NCI-H1417 treated with DMSO at 0.1 percent for 48 hours (cell line): Measurements from ENCODE around the gene NOX3.
A peak's percentile ranks its signal among the peaks of the same experiment; 100 is the strongest.

Experiments used
- DNase-seq: peaks from one replicate; lab custom pipeline; 2025; lab: John Stamatoyannopoulos, UW

Gene NOX3

DNA sequence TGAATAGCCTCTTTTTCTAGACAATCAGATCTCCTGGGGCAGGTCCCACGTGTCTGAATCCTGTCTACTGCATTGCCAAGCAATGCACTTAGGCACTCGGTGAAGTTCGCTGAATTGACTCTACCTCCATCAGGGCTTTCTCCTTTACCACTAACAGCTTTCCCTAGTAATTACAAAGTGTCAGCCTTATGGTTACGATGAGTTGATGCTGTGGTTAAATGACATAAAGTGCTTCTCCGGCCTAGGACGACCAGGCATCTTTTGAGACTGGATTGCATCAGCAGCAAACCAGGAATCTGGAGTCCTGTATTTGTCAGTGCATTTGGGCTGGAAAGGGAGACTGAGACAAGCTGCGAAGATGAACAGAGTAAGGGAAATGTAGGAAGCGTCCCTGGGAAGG is 21.5 kb downstream of the NOX3 start:
- DNase-seq, result no peak

DNA sequence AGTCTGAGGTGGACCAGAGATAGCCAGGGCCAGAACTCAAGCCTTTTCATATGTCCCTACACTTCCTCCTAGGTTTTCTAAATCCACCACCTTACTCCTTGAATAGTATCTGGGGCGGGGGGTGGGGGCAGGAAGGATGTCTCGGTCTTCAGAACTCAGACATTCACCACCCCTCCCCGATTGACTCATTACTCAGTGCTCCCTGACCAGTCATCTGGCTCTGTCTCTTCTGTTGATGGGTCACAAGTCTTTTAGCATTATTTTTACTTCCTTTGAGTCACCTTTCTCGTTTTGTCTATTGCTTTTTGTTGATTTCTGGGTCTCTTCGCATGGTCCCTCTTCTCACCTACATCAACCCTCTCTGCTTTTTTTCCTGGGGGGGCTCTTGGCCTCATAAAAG is 23.3 kb downstream of the NOX3 start:
- no peak for DNase-seq

DNA sequence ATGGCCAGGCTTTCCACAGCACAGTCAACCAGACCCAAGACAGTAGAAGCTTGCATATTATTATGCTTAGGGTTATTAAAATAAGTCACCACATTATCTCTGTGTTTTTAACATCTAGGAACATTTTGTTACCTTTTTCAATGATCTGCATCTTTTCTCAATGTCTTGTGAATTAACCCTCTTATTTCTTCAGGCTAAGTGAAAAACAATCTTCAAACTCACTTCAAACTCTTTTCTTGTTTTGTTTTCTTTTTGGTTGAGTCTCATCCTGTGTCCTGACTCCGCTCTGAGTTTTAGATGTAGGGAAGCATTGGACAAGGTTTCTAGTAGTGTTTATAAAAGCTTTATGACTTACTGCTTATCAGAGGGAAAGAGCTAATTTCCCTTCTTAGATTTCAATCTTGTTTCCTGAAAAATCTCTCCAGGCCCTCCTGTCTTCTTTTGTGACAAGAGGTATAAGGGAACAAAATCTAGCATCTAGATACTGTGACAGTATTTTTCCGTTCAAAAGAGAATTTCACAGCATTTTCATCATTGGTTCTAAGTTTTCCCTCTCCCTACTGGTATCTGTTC is 26.2 kb downstream of the NOX3 start:
- no peak for DNase-seq

DNA sequence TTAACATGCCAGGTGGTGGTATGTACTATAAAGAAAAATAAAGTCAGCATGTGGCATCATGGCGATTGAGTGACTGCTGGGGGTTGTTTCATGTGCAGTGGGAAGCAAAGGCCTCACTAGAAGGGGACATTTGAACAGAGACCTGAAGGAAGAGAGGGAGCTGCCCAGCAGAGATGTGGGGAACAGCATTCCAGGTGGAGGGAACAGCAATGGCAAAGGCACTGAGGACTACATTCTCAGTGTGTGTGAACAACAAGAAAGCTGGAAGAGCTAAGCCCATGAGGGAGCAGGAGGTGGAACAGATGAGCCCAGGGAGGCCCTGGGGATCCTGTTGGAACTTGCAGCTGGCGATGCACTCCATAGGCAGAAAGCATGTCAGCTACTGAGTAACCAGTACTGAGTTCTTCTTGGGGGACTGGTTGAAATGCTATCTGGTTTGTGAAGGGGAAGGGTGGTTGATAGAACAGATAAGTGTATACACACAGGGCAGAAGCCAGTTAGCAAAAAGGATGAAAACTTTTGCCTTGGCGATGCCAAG is 29.2 kb downstream of the NOX3 start:
- DNase-seq, result no peak

DNA sequence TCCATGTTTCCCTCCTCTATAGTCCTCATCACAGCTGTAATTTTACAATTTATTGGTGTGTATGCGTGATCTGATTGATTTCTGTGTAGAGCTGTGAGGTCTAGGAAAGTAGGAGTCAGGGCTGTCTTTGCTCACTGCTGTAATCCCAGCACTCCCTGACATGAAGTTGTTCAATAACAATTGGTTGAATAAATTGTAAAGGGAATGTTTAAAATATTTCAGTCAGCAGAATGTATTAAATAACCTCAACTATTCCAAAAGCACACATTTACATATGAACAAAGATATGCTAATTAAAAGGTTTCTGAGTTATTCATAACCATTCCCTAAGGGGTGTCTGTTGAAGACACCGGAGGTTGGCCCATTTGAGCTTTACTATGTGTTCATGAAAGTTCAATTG is 31.5 kb downstream of the NOX3 start:
- no peak for DNase-seq

GRCh38 chr6:155422635-155423034 is 33.0 kb downstream of the NOX3 start:
- DNase-seq, result no peak

DNA sequence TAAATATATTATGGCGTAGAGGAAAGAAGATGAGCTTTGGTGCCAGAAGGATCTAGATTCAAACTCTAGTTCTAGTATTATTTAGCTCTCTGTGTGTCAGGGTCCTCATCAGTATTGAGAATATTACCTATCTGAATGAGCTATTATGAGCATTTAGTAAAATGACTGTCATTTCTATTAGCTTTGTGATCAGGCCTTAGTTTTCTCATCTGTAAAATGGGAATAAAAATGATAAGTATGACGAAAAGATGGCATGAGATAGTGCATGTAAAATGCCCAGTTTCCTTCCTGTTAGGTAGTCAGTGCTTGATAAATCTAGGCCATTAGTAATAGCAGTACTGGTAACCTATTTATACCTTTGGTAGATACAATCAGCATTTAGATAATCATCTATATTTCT is 35.1 kb downstream of the NOX3 start:
- no peak for DNase-seq

DNA sequence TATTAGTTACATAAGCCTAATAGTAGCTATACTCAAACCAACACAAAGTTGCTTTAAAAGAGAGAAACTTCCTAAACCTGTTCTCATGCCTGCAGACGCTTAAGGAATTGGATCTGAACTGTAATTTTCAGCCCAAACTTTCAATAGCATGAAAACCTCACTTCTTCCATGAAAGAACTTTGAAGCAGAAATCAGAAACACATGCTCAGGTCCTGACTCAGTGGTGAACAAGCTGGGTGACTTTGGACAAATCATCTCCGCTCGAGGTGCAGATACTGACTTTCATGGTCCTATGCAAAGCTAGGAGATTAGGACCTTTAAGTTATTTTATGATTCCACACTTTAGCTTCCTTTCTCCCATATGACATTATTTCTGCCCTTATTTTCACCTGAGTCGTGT is 36.5 kb downstream of the NOX3 start:
- no peak for DNase-seq

DNA sequence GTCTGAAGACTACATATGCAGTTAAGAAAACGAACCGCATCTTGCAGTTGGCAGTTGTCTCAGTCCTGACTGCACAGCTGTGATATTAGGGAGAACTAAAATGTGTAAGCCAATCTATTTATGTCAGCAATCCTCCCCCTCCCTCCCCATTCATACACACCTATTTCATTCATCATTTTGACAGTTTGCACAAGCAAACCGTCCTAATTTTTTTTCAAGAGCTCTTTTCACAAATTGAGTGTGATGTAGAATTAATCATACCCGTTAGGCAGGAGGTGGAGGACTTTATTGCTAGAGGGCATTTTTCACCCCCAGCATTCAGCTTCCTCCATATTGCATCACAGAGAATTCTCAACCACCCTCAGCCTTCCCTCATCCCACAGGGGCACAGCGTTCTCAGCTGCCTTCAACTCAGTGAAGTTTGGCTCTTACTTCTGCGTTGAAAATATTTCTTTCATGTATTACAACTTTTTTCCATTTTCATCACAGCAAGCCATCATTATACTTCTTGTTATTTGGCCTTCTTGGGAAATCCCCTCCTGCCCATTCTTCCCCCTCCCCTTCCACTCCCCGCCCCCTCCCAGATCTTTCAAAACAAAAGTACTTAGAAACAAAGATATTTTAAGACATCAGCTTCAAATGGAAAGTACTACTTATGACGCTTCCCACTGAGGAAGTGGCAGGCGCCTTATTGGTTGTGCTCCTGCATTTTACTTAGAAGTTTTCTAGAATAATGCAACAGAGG is 37.5 kb downstream of the NOX3 start:
- DNase-seq, result peak; percentile 93

DNA sequence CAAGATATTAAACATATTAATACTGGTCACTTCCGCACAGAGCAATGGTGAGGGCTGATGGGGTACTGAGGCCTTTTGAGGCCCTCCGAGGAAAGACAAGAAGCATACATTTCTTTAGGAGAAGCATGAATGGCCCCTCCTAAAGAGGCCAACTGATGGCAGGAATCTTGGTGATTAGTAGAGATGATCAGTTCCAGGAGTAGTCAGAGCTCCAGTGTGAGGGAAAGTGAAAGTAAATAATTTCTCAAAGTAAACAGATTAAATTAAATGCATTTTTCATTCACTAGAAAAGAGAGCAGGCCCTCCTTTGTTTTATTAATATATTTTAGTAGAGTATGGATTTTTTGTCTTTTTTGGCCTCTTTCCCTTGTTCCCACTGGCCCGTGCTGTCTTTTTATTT is 38.2 kb downstream of the NOX3 start:
- DNase-seq, result no peak

- DNase-seq, result no peak
Measured at GRCh38 chr6:155415953-155416352, 39.7 kb downstream of the NOX3 start.

DNA sequence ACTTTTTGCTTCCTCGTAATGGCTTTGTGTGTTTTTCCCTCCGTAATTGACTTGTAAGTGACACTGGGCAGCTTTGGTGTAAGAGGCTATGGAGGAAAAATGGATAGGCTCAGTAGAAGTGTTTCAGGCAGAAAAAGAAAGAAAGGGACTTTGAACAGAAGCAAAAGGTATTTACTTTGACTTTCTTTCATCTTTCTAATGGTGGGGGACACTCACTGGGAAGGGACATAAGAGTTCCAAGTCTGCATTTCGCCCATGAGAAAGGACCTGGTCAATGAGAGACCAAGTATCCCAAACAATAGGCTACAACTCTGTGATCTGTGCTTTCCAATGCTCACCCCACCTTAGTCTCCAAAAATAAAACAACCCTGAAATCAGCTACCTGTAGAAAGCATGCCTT is 41.6 kb downstream of the NOX3 start:
- no peak for DNase-seq

DNA sequence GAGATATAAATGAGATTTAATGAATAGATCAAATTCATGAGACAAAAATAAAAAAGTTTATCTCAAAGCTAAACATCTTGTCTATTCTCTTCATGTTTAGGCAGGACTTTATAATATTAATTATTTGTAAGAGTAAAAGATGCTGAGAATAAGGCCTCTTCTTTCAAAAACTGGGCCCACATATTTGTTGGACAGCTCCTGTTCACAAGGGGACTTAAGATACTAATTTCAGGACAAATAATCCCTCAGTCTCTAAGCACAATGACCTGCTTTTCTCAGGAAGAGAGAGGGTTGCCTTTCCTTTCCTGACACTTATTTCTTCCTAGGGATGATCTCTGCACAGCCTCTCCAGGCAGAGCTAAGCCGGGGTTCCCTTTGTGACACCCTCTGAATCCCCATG is 43.3 kb downstream of the NOX3 start:
- no peak for DNase-seq

DNA sequence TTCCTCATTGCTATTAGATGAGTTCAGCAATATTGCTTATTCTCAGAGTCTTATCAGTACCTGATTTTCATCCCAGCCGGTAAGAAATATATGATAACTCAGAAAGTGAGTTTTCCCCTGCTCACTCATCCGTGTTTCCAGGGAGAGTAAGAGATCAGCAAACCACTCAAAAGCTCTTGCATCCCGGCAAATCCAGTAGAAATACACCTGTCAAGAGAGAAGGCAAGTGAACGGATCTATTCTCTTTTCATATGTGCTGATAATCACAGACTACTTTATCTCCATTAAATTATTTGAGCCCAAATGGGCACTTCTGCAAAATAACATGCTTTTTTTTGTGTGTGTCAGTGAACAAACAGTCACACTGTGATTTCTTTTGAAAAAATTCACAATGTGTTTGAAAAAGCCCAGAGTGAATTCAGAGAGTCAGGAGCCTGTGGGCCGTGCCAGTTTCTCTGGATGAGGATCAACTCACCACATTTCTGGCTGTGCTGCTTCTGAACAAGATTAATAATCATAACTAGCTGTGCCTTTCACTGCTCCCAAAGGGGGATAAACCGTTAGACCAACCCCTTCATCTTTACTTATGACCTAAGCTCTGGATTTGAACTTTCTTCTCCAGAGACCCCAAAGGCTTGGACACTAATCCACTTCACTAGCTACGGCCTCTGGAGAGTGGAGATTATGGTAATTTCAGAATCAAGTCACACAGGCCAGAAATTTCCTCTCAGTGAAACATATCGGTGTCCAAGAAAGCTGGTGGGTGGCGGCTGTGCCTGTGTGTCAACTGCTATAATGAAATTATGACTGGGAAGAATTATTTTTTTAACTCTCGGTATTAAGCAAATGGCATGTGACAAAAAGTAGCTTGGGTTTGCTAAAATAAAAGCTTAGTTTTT is 44.2 kb downstream of the NOX3 start:
- no peak for DNase-seq

DNA sequence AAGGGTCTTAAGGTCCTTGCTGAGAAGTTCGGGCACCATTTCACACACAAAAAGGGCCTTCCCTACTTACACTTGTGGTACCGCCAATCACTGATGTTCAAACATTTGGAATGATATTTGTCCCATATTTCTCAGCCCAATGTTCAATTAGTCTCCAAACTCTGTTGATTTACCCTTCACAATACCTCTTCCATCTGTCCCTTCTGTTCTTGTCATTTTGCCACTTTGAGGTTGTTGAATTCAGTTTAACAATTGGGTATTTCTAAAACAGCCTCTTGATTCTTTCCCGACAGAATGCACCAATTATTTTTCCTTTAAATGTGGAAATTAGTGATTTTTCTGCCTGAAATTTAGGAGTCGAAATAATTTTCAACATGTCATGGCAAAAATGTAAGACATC is 46.2 kb downstream of the NOX3 start:
- no peak for DNase-seq

DNA sequence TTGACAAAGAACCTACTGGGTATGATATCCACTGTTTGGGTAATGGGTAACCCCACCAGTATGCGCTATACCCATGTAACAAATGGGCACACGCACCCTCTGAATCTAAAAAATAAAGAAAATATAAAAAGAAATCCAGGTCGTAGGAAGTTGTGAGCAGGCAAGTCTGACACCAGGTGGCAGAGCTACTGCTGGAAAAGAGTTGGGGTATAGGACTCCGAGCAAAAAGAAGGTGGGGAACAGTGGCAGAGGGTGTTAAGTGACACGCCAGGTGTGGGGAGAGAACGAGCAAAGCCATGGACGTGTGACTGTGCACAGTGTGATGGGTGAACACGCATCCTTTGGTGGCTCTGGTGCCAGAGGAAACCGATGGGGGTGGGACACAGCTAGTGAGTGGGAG is 46.7 kb downstream of the NOX3 start:
- DNase-seq, result no peak

DNA sequence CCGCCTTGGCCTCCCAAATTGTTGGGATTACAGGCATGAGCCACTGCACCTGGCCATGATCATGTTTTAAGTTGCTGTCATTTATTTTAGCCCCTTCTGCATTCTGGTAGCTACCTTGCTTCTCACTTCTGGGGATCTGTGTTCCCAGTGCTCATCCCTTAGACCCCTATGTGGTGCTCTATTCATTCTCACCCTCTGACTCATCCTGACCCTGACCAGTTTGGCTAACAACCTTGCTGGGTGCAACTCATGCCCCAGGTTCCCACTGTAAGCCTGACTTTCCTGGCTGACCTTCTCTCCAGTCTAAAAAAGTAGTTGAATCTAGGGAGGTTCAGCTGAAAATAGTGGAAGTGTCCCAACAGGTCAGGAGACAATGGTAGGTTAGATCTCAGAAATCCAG is 47.4 kb downstream of the NOX3 start:
- DNase-seq, result no peak

DNA sequence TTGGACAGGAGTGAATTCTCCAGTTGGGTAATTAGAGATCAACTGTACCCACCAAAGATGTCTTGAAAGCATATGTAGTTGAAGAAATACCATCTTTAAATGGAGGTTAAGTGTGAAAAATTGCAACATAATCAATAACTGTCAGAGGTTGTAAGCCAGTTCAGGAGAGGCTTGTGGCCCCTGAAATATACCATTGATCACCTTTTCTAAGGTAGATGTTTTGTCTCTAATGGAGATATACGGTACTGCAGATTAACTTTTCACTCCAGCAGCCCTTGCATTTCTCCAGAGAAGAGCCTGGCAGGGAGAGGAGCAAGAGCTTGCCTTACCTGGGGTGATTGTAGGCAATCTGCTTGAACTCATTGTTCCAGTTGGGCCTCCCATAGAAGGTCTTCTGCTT is 48.8 kb downstream of the NOX3 start:
- DNase-seq, result no peak

- no peak for DNase-seq
Measured at GRCh38 chr6:155404937-155405336, 50.7 kb downstream of the NOX3 start.

DNA sequence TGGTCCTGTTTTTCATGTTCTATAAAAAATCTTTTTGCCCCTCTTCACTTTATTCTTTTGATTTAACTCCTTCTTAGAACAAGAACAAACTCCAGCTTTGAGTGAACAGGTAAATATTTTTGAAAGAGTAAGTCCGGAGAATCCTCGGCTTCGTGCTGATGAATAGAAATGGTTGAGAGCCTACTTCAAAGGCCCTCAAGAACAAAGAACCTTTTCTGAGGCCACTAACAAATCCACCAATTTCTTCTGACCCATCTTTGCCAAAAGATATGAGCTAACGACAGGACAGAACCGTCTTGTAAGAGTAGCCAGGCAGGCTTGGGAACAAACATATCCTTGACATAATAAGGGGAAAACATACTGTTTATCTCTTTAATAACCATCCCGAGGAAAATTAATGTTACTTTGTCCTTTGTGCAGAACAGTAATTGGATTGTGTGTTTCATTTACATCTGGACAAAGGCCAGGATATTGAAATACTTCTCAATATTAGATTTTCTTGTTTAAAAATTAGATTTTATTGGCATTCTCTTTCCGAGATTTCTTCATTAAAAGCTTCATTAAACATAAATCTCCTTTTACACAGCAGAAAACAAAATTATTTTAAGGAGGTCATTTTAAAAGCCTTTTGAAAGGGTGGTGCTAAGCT is 52.9 kb downstream of the NOX3 start:
- DNase-seq, result no peak

DNA sequence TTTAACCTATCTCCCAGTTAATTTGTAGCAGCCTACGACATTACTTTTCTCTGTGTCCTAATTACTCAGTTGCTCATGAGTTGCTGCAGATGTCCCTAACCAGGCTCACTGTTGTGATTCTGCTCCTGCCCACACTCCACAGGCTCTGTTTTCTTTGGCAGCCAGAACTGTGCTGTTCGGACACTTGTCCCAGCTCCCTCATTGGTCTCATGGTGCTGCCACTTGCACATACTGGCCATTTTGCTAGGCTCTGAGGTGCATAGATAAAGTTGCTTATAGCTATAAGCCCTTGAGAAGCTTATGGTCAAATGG is 55.0 kb downstream of the NOX3 start:
- DNase-seq, result no peak
